Liver (tissue), 3 donors: ENCODE results near the gene PRXL2A.

Experiments
- ATF3 ChIP-seq: IDR thresholded peaks from 2 replicates; pipeline ENCODE4 v1.6.1; 2016; ENCODE audit warnings: antibody characterized with exemption
- CTCF ChIP-seq: fragments of 150-350 bp; IDR thresholded peaks from 2 replicates; pipeline ENCODE4 v1.5.1; 2017; ENCODE audit warnings: improper control_type of control experiment, low read depth, low read length; ENCODE audit not compliant: missing input control
- FOXA1 ChIP-seq: IDR thresholded peaks from 2 replicates; pipeline ENCODE4 v1.6.1; 2016; ENCODE audit warnings: antibody characterized with exemption
- HNF4A ChIP-seq, 2 donors: conservative IDR thresholded peaks; 2 replicates each; pipeline ENCODE4 v1.6.1; 2016; ENCODE audit warnings: antibody characterized with exemption in 2 of 2, mild to moderate bottlenecking in 2 of 2
- NR2F2 ChIP-seq: IDR thresholded peaks from 2 replicates; pipeline ENCODE4 v1.6.1; 2016; ENCODE audit warnings: antibody characterized with exemption
- RAD21 ChIP-seq, 2 donors: IDR thresholded peaks; 2 replicates each; pipeline ENCODE4 v1.6.1; 2016; ENCODE audit warnings: antibody characterized with exemption in 2 of 2, mild to moderate bottlenecking in 2 of 2
- REST ChIP-seq: IDR thresholded peaks from 2 replicates; pipeline ENCODE4 v1.6.1; 2016; ENCODE audit warnings: antibody characterized with exemption, mild to moderate bottlenecking
- TAF1 ChIP-seq: conservative IDR thresholded peaks from 2 replicates; pipeline ENCODE4 v1.6.1; 2016; ENCODE audit warnings: antibody characterized with exemption, mild to moderate bottlenecking
- YY1 ChIP-seq: IDR thresholded peaks from 2 replicates; pipeline ENCODE4 v1.6.1; 2016; ENCODE audit warnings: antibody characterized with exemption, mild to moderate bottlenecking
- ZBTB33 ChIP-seq: IDR thresholded peaks from 2 replicates; pipeline ENCODE4 v1.6.1; 2016; ENCODE audit warnings: antibody characterized with exemption
- donor health status: healthy.
- donor health status: healthy.

GRCh38 chr10:80473692-80474596 is 65.6 kb downstream of the PRXL2A start:
- TF ChIP-seq CTCF (no peak), REST (no peak), ATF3 (no peak), RAD21 (IDR thresholded peaks at IDR 0.05) (no peak), FOXA1 (no peak), YY1 (no peak), HNF4A (conservative IDR thresholded peaks at IDR 0.05) (no peak), ZBTB33 (no peak), TAF1 (no peak), NR2F2 (no peak)
